LHCN-M2 (cell line): ENCODE results near the gene DHX34. TPM values are rescaled to one million over a fixed set of nuclear protein-coding genes. Genes with fewer than 3 reads are reported as not detected.

Experiments used
- total RNA-seq: library from RNA; depleted of rRNA; stranded (reverse); fragments of >200 nt; gene quantifications from 2 replicates; pipeline ENCODE4 v1.2.3, GENCODE V29; 2014; rRNA removed

The DHX34 gene
- total RNA-seq, 1 experiment from 2014 or later = 15.7 TPM

Other genes with a start within 250 kb of the DHX34 start
- gene ZC3H4, start 235.5 kb upstream of the DHX34 start, total RNA-seq = 14.9 and 17.3 TPM in 2 replicates
- 228 and 269 TPM in 2 replicates for gene SAE1, start 218.5 kb upstream of the DHX34 start, total RNA-seq
- 3.3 and 6.8 TPM in 2 replicates for gene BBC3, start 118.1 kb upstream of the DHX34 start, total RNA-seq
- 4.9 and 16.2 TPM in 2 replicates for gene CCDC9, start 92.8 kb upstream of the DHX34 start, total RNA-seq
- gene INAFM1, start 74.4 kb upstream of the DHX34 start, total RNA-seq = 0.51 and 0.80 TPM in 2 replicates
- not detected in 2 replicates for gene C5AR1, start 39.5 kb upstream of the DHX34 start, total RNA-seq
- not detected in 2 replicates for gene C5AR2, start 17.1 kb upstream of the DHX34 start, total RNA-seq
- gene MEIS3, start 70.2 kb downstream of the DHX34 start, total RNA-seq = 6.7 and 7.4 TPM in 2 replicates
- gene SLC8A2, start 122.6 kb downstream of the DHX34 start, total RNA-seq = 0.06 TPM in 1 of 2 replicates, not detected in the other
- gene KPTN, start 134.9 kb downstream of the DHX34 start, total RNA-seq = 8.4 and 8.5 TPM in 2 replicates
- 153 and 242 TPM in 2 replicates for gene NAPA, start 165.7 kb downstream of the DHX34 start, total RNA-seq
- not detected in 2 replicates for gene ZNF541, start 223.8 kb downstream of the DHX34 start, total RNA-seq